Peyer's patch (tissue), 4 donors: ENCODE results near the gene TMIE. TPM values are rescaled to one million over a fixed set of nuclear protein-coding genes. Genes with fewer than 3 reads are reported as not detected.

Source experiments
- DNase-seq, 3 donors: peaks; one replicate each; pipeline ENCODE4 v3.0.0-alpha.2; 2017 to 2019
- H3K27ac ChIP-seq, 4 donors: fragments of 200-600 bp; sonication (generic); one replicate each; pipeline ENCODE4 v1.5.1; 2016 to 2019
- H3K27me3 ChIP-seq, 2 donors: fragments of 200-600 bp; sonication (generic); one replicate each; pipeline ENCODE4 v1.5.1; 2019
- H3K36me3 ChIP-seq, 3 donors: fragments of 200-600 bp; sonication (generic); one replicate each; pipeline ENCODE4 v1.5.1; 2016 to 2019
- H3K4me1 ChIP-seq, 4 donors: fragments of 200-600 bp; sonication (generic); one replicate each; pipeline ENCODE4 v1.5.1; 2016 to 2019
- H3K4me3 ChIP-seq, 4 donors: fragments of 200-600 bp; sonication (generic); 1 replicate in 3 of 4; 2 replicates in 1 of 4; pipeline ENCODE4 v1.5.1; 2016 to 2019; ENCODE audit warnings: mild to moderate bottlenecking in 1 of 4
- H3K9me3 ChIP-seq, 4 donors: fragments of 200-600 bp; sonication (generic); one replicate each; pipeline ENCODE4 v1.5.1; 2016 to 2019; ENCODE audit warnings: mild to moderate bottlenecking in 1 of 4
- POLR2A ChIP-seq, 2 donors: fragments of 450-650 bp; IDR thresholded peaks; one replicate each; pipeline ENCODE4 v1.5.1; 2017; ENCODE audit warnings: antibody characterized with exemption in 2 of 2, mild to moderate bottlenecking in 2 of 2, moderate library complexity in 2 of 2
- total RNA-seq, 4 donors: library from RNA; depleted of rRNA; stranded (reverse); fragments of >200 nt; gene quantifications; one replicate each; pipeline ENCODE4 v1.1.0, GENCODE V29; 2016
- TF ChIP-seq, protein P1 (sequence below), 6 experiments: fragments of 450-650 bp in 4 of 6; fragments of 200-600 bp in 2 of 6; sonication (generic) in 1 of 6; IDR thresholded peaks; one replicate each; pipeline ENCODE4 v1.5.1; 2017 to 2019; ENCODE audit warnings: antibody characterized with exemption in 6 of 6, mild to moderate bottlenecking in 3 of 6, moderate library complexity in 1 of 6

Gene TMIE
- total RNA-seq, 4 donors from 2014 or later, result 1.3 TPM; not detected in 3

- H3K4me1 ChIP-seq, result peaks cover 4 to 59% (median 21%) of the 10 kb centered on the region in 4 donors
- H3K27me3 ChIP-seq, result no peaks in the 10 kb centered on the region
- no peaks in the 10 kb centered on the region for H3K36me3 ChIP-seq
- peak overlapping the region; percentile 39 to 81 (median 64) for H3K4me3 ChIP-seq
- peak overlapping the region; percentile 66 to 90 (median 74) for H3K27ac ChIP-seq
- no peaks in the 10 kb centered on the region for H3K9me3 ChIP-seq
- DNase-seq, result peak in 2 of 3 donors; percentile 44 to 68
- TF ChIP-seq POLR2A (IDR thresholded peaks at IDR 0.05), result no peak
- TF ChIP-seq, protein P1, sequence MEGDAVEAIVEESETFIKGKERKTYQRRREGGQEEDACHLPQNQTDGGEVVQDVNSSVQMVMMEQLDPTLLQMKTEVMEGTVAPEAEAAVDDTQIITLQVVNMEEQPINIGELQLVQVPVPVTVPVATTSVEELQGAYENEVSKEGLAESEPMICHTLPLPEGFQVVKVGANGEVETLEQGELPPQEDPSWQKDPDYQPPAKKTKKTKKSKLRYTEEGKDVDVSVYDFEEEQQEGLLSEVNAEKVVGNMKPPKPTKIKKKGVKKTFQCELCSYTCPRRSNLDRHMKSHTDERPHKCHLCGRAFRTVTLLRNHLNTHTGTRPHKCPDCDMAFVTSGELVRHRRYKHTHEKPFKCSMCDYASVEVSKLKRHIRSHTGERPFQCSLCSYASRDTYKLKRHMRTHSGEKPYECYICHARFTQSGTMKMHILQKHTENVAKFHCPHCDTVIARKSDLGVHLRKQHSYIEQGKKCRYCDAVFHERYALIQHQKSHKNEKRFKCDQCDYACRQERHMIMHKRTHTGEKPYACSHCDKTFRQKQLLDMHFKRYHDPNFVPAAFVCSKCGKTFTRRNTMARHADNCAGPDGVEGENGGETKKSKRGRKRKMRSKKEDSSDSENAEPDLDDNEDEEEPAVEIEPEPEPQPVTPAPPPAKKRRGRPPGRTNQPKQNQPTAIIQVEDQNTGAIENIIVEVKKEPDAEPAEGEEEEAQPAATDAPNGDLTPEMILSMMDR (IDR thresholded peaks at IDR 0.05), result no peak
These were observed 7.3 kb upstream of the TMIE start for GRCh38 chr3:46693892-46694226.

DNA sequence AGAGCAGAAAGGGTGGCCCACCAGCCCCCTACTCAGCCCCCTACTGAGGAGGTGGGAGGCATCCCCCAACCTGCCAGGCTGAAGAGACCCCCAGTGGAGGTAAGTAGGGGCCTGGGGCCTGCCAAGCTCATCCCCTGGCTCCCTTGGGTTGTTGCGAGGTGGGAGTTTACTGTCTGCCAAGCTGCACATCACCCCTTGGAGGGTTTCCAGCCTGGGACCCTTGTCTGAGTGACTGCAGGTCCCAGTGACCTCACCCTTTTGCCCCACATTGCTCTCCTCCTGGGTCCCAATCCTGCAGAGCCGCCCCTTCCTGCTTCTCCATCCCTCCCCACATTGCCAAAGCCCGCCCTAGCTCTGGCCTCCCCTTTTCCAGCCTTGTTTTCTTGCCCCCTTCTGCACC, 6.7 kb upstream of the TMIE start:
- no peak for TF ChIP-seq POLR2A (IDR thresholded peaks at IDR 0.05)
- TF ChIP-seq, protein P1 (IDR thresholded peaks at IDR 0.05), result no peak
- H3K27me3 ChIP-seq, result no peaks in the 10 kb centered on the region
- peaks cover 4 to 59% (median 21%) of the 10 kb centered on the region in 4 donors for H3K4me1 ChIP-seq
- H3K4me3 ChIP-seq, result no peak overlapping the region
- peak overlapping the region in 2 of 4 donors; percentile 42 to 67 for H3K27ac ChIP-seq
- no peaks in the 10 kb centered on the region for H3K36me3 ChIP-seq
- no peak for DNase-seq
- H3K9me3 ChIP-seq, result no peaks in the 10 kb centered on the region

DNA sequence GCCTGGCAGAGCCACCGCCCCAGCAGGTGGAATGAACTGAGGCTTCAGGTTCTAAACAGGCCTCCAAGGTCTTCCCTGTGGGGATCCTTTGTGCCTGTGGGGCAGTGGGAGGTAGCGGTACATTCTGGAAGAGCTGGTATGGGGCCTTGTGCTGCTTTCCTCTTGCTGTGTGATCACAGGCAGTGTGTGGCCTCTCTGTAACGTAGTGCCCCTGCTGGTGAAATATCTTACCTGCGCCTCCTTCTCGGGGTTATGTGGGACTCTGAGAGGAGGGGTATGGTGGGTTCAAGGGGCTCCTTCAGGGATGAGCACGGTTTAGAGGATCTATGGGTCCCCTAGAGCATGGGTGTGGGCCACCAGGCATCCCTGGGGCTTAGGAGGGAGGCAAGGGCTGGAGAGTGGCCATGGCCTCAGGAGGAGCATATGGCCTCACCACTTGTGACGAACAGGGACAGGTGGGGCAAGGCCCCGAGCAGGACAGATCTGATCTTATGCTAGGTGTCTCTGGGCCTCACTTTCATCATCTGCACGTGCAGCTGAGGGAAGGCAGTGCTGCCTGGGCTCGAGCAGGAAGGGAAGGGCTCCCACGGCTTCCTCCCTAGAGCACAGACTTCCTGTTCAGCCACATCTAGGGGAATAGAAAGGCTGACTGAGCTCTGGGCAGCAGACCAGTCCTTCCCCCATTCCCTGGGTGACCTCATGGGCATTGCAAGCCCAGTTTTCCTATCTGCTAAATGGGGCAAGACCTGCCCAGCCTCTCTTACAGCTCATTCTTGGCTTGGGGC, 5.8 kb upstream of the TMIE start:
- H3K9me3 ChIP-seq, result no peaks in the 10 kb centered on the region
- peak overlapping the region in 3 of 4 donors; percentile 42 to 67 (median 57) for H3K27ac ChIP-seq
- H3K4me3 ChIP-seq, result no peak overlapping the region
- no peaks in the 10 kb centered on the region for H3K27me3 ChIP-seq
- DNase-seq, result peak in 2 of 3 donors; percentile 47 to 72
- H3K4me1 ChIP-seq, result peaks cover 4 to 64% (median 21%) of the 10 kb centered on the region in 4 donors
- TF ChIP-seq, protein P1 (IDR thresholded peaks at IDR 0.05), result peak in 4 of 6 experiments; percentile 12 to 38 (median 30)
- TF ChIP-seq POLR2A (IDR thresholded peaks at IDR 0.05), result no peak
- H3K36me3 ChIP-seq, result no peaks in the 10 kb centered on the region

DNA sequence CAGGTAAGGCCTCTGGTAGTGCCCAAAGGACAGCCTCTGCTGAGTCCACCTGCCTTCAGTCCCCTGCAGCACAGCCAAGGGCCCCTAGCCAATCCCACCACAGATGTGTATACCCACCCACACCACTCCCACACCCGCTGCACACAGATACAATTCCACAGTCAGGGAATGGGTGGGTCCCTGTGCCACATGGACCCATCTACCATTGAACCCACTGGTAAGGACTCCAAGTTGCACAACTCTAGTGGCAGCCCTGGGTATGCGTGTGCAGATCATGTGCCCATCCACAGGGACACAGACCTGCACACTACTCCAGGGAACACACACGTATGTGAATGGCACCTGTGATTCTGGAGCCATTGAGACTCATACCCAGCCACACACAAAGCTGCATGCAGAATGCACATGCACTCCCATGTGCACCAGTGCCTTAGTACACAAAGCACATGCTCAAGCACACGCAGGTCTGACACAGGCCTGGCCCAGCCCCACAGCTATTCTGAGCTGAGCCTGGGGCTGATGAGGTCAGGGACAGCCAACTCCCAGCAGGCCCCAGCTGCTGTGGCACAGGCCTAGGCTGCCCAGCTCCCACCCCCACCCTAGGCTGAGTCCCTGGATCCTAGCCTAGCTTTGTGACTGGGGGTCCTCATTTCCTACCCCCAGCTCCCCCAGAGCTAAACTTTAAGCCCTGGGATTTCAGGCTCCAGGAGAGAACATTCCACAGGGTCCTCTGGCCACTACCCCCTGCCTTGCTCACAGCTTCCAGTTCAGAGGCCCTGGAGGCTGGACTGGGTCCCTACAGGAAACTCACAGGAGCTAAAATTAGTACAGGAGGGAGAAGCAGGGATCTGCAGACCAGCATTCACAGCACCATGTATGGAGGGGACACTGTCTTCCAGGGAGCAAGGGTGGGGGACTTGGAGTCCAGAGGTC, 5.0 kb upstream of the TMIE start:
- H3K27ac ChIP-seq, result peak overlapping the region in 3 of 4 donors; percentile 42 to 67 (median 57)
- no peak for TF ChIP-seq POLR2A (IDR thresholded peaks at IDR 0.05)
- TF ChIP-seq, protein P1 (IDR thresholded peaks at IDR 0.05), result no peak
- no peaks in the 10 kb centered on the region for H3K36me3 ChIP-seq
- no peak overlapping the region for H3K4me3 ChIP-seq
- H3K27me3 ChIP-seq, result peaks cover 0 to 2% of the 10 kb centered on the region in 2 donors
- DNase-seq, result no peak
- H3K4me1 ChIP-seq, result peaks cover 0 to 65% (median 22%) of the 10 kb centered on the region in 4 donors
- H3K9me3 ChIP-seq, result no peaks in the 10 kb centered on the region

DNA sequence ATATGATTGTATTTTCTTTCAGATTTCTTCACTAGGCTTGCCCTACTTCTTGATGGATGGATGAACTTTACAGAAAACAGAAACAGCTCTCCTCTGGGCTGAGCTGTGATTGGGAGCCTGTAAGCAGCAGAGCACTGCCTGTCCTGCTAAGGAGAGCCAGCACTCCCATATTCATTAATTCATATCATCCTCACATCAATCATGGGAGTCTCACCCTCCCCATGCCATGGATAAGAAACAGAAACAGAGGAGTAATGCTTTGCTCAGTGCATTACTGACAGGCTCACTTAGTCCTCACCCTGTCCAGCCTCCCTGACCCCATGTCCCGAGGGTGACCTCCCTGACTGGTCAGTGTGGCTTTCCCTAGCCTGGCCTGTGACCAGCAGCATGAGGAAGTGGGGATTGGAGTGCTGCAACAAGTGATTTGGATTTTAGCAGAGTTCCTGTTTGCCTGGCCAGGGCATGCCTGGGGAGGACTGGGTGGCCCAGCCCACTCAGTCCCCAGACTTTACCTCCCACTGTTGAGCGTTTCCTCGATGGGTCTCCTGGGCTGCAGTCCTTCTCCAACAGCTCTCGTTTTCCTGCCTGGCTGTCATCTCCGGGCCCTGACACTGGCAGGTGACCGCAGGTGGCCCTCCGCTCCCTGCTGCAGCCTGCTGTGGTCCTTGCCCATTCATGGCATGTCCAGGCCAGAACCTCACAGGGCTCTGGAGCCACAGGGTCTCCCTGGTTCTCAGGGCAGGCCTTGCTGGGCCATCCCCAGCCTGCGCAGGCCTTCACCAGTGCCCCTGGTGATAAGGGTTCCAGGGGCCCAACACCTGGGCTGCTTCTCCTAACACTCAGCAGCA, 1.3 kb upstream of the TMIE start:
- no peak overlapping the region for H3K4me3 ChIP-seq
- H3K27ac ChIP-seq, result peak overlapping the region in 1 of 4 donors; percentile 33
- peaks cover 0 to 3% of the 10 kb centered on the region in 2 donors for H3K27me3 ChIP-seq
- H3K4me1 ChIP-seq, result peaks cover 0 to 40% (median 11%) of the 10 kb centered on the region in 4 donors
- no peaks in the 10 kb centered on the region for H3K36me3 ChIP-seq
- DNase-seq, result peak in 1 of 3 donors; percentile 57
- TF ChIP-seq, protein P1 (IDR thresholded peaks at IDR 0.05), result no peak
- no peak for TF ChIP-seq POLR2A (IDR thresholded peaks at IDR 0.05)
- no peaks in the 10 kb centered on the region for H3K9me3 ChIP-seq
